Sigmoid colon (tissue), 4 donors: ENCODE data around the gene UBL4A.

Source experiments
- CTCF ChIP-seq, 4 experiments: fragments of 450-650 bp in 3 of 4; fragments of 200-600 bp in 1 of 4; IDR thresholded peaks; one replicate each; pipeline ENCODE4 v1.5.1; 2016 to 2019; ENCODE audit warnings: antibody characterized with exemption in 4 of 4, mild to moderate bottlenecking in 3 of 4, moderate library complexity in 2 of 4
- EP300 ChIP-seq, 4 donors: sonication (generic); formaldehyde crosslinking; IDR thresholded peaks; one replicate each; pipeline ENCODE4 v1.6.1; 2017; ENCODE audit warnings: antibody characterized with exemption in 4 of 4
- POLR2A ChIP-seq, 2 donors: fragments of 450-650 bp; IDR thresholded peaks; one replicate each; pipeline ENCODE4 v1.6.1; 2016; ENCODE audit warnings: antibody characterized with exemption in 2 of 2, mild to moderate bottlenecking in 2 of 2, moderate library complexity in 2 of 2
- POLR2AphosphoS5 ChIP-seq, 4 donors: sonication (generic); formaldehyde crosslinking; IDR thresholded peaks; one replicate each; pipeline ENCODE4 v1.6.1; 2017; ENCODE audit warnings: antibody characterized with exemption in 4 of 4

- no peak for TF ChIP-seq CTCF (IDR thresholded peaks at IDR 0.05)
- TF ChIP-seq POLR2AphosphoS5 (IDR thresholded peaks at IDR 0.05): no peak
- TF ChIP-seq POLR2A (IDR thresholded peaks at IDR 0.05): no peak
- no peak for TF ChIP-seq EP300 (IDR thresholded peaks at IDR 0.05)
Measured at GRCh38 chrX:154511761-154512160, 25.3 kb upstream of the UBL4A start.
